ENCODE data around the gene AP4B1. TPM values are rescaled to one million over a fixed set of nuclear protein-coding genes. Genes with fewer than 3 reads are reported as not detected.
A peak's percentile ranks its signal among the peaks of the same experiment; 100 is the strongest.

AP4B1 gene
- polyA plus RNA-seq, 6 donors from 2014 or later, result 13.6 to 24.6 (median 15.8) TPM

DNA sequence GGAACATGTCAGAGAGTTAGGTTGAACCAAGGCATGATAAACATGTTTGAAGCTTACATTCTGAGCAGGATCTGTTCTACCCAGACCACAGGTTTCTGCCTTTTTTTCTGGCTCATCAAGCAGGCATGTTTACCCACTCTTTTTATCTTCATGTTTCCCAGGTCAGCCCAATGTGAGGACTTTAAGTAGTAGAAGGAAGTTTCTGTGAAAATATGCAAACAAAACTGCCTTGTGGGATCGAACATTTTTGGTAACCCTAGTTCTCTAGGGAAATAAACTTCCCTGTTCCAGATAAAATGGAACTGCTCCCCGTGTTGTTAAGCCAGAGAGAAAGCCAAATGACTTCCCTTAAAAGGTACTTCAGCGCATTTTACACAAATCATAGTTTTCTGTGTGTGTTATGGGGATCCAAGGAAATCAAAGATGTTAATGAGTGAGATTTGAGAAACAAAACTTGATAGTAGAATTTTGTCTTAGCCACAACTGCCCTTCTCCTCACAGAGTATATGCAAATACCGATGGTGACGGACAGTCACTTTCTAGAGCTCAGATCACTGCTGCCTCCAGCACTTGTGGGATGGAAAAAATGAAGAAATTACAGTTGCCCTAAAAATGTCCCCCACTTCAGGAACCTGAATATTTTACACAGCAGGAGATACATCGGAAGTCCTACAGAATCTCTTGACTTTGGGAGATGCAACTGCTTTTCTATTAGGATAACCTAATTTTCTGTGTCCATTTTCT lies 23.8 kb upstream of the AP4B1 start:
- Mint-ChIP-seq H3K36me3 (no peaks in the 10 kb centered on the region), H3K27ac (peak overlapping the region; percentile 100), H3K9me3 (no peaks in the 10 kb centered on the region), H3K4me1 (peaks cover 48 to 51% (median 48%) of the 10 kb centered on the region in 3 donors), H3K4me3 (peak overlapping the region; percentile 86 to 100 (median 99)), H3K27me3 (no peaks in the 10 kb centered on the region)
- DNase-seq (no peak), ATAC-seq (ENCODE audit: low read depth in 2 of 2) (no peak)

DNA sequence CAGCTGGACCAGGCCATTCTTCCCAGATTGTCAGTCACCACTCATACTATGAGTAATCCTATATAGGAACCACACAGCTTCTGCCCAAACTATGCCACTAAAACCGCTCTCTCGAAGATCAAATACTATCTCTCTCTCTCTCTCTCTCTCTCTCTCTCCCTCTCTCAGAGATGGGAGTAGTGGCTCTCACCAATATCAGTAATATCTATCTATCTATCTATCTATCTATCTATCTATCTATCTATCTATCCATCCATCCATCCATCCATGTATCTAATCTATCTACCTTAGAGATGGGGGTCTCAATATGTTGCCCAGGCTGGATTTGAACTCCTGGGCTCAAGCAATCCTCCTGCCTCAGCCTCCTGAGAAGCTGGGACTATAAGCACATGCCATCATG lies 19.9 kb upstream of the AP4B1 start:
- Mint-ChIP-seq H3K4me3 (no peak overlapping the region), H3K36me3 (no peaks in the 10 kb centered on the region), H3K9me3 (no peaks in the 10 kb centered on the region), H3K27ac (no peak overlapping the region), H3K4me1 (peaks cover 14 to 20% (median 20%) of the 10 kb centered on the region in 3 donors), H3K27me3 (peaks cover 0 to 4% (median 0%) of the 10 kb centered on the region in 3 donors)
- DNase-seq, result no peak
- no peak for ATAC-seq (ENCODE audit: low read depth in 2 of 2)

DNA sequence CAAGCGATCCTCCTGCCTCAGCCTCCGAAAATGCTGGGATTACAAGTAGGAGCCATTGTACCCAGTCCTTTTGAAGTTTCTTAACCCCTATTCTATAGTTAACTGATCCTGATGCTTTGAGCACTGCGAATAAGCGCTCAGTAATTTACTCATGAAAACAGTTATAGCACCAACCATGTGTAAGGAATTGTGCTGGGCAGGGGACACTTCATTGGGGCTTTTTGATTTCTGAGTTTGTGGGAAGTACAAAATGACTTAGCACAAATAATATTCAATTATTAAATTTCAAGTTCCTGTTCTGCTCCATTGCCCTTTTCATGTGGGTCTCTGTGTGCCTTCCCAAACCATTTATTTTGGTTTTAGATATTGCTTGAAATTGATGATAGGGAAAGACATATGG lies 18.4 kb upstream of the AP4B1 start:
- Mint-ChIP-seq H3K9me3 (no peaks in the 10 kb centered on the region), H3K4me1 (peaks cover 3 to 6% (median 5%) of the 10 kb centered on the region in 3 donors), H3K36me3 (no peaks in the 10 kb centered on the region), H3K27ac (peak overlapping the region in 2 of 6 donors; percentile 49 to 55), H3K4me3 (no peak overlapping the region), H3K27me3 (peaks cover 0 to 4% (median 0%) of the 10 kb centered on the region in 3 donors)
- no peak for DNase-seq
- ATAC-seq (ENCODE audit: low read depth in 2 of 2), result no peak

DNA sequence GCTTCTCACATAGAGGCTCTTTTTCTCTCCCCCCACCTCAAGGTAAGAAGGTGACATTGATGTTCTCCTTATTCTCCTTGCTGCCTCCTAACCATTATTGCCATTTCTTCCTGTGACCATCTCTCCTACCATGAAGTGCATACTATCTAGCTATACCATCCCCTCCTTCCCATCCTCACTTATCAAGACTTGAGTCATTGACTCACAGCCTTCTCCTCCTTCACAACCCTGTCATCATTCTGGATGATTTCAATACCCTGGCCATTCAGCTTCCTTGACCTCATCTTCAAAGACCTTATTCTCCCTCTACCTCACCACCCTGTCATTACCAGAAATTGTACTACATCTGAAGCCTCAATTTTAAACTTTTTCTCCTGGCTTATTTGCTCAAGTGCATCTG lies 13.6 kb upstream of the AP4B1 start:
- H3K9me3 Mint-ChIP-seq, result no peaks in the 10 kb centered on the region
- H3K4me1 Mint-ChIP-seq, result peaks cover 3 to 6% (median 5%) of the 10 kb centered on the region in 3 donors
- no peak overlapping the region for H3K4me3 Mint-ChIP-seq
- ATAC-seq (ENCODE audit: low read depth in 2 of 2), result no peak
- peaks cover 0 to 4% (median 0%) of the 10 kb centered on the region in 3 donors for H3K27me3 Mint-ChIP-seq
- peaks cover 0 to 6% of the 10 kb centered on the region in 2 donors for H3K36me3 Mint-ChIP-seq
- H3K27ac Mint-ChIP-seq, result peak overlapping the region in 2 of 6 donors; percentile 28 to 75
- DNase-seq, result no peak

DNA sequence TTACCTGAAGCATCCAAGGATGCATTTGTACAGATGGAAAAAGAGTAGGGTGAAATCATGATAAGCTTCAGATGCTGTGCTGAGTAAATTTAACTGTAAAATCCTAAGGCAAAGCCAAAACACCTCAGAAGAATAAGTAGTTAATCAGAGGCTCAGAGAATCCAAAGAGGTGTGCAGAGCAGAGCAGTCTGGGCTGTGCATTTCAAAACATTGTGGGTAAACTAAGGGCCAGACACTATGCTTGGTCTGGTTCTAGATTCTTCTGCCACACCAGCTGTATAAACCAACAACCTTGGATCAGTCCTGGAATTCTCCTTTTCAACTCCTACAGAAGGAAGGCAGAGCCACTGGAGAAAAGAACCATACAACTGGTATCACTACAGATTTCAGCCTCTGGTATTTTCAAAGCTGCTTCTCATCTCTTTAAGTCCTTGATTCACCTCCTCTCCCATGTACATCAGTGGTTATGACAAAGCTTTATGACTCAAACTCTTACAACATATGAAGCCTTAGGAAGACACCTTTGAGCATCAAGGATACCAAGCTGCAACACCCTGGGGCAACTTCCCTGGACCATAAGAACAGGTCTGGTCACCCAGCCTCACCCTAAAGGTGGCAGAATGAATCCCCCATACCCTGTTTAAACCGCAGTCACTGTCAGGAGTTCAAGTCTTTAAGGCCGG lies 12.9 kb upstream of the AP4B1 start:
- Mint-ChIP-seq H3K9me3 (no peaks in the 10 kb centered on the region), H3K4me1 (peaks cover 3 to 6% (median 5%) of the 10 kb centered on the region in 3 donors), H3K27ac (peak overlapping the region in 1 of 6 donors; percentile 38), H3K27me3 (peaks cover 0 to under 1% (median 0%) of the 10 kb centered on the region in 3 donors), H3K36me3 (peaks cover 0 to 6% of the 10 kb centered on the region in 2 donors), H3K4me3 (no peak overlapping the region)
- DNase-seq, result no peak
- ATAC-seq (ENCODE audit: low read depth in 2 of 2), result no peak

DNA sequence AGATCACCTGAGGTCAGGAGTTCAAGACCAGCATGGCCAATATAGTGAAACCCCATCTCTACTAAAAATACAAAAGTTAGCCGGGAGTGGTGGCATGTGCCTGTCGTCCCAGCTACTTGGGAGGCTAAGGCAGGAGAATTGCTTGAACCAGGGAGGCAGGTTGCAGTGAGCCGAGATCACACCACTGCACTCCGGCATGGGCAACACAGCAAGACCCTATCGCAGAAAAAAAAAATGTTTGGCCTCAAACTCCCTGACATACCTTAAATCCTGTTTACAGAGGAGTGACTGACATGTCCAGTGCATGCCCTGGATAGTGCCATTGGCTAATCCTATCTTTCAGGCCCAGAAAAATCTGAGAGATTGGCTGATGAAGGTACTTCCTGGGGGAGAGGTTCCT lies 12.4 kb upstream of the AP4B1 start:
- Mint-ChIP-seq H3K4me3 (no peak overlapping the region), H3K36me3 (peaks cover 0 to 6% of the 10 kb centered on the region in 2 donors), H3K4me1 (peaks cover 3 to 6% (median 5%) of the 10 kb centered on the region in 3 donors), H3K9me3 (no peaks in the 10 kb centered on the region), H3K27ac (no peak overlapping the region), H3K27me3 (no peaks in the 10 kb centered on the region)
- ATAC-seq (ENCODE audit: low read depth in 2 of 2) (no peak), DNase-seq (no peak)

DNA sequence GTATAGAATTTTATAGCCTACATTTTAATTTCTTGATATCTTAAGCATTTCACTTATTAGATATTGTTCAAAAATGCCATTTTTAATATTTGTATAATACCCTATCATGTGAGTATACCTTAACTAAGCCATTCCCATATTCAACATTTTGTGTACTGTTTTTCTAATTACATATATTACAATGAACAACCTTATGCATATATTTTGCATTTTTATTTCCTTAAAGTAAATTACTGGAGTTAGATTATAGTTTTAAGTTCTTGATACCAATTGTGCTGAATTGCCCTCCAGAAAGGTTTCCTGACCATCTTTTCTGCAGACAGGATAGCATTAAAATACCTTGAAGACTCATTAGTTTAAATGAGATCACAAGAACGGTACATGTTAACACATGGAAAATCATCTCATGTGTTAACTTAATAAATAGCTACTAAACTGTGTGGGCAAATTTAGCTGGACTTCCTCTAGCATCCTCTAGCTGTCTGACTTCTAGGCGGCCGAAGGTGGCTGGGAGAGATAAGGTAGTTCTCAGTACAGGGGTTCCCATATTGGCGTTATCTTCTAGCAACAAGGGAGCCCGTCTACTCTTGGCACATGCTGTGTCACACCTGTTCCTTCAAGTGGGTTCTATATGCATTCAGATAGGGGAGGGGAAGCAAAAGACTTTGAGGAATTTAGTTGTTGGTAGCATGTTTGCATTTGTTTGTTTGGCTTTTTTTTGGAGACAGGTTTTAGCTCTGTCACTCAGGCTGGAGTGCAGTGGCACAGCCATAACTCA lies 9.5 kb upstream of the AP4B1 start:
- Mint-ChIP-seq H3K27ac (peak overlapping the region in 2 of 6 donors; percentile 4 to 42), H3K36me3 (peaks cover 0 to 19% of the 10 kb centered on the region in 2 donors), H3K9me3 (no peaks in the 10 kb centered on the region), H3K4me1 (peaks cover 3 to 6% (median 5%) of the 10 kb centered on the region in 3 donors), H3K4me3 (no peak overlapping the region), H3K27me3 (no peaks in the 10 kb centered on the region)
- ATAC-seq (ENCODE audit: low read depth in 2 of 2) (no peak), DNase-seq (no peak)

DNA sequence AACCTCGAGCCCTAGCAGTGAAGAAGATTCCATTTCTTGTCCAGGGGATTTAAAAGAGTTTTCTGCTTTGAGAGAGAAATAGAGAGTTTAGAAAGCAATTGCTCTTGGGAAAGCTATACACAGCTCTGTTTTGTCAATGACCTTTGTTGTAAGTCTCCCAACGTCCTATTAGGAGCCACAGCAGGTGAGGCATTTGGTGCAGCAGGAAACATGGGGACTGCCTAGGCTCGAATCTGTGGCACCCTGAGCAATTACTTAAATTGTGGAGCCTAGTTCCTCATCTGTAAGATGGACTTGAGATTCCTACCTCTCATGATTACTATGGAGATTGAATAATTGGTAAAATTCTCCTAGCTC lies 8.7 kb upstream of the AP4B1 start:
- Mint-ChIP-seq H3K27me3 (no peaks in the 10 kb centered on the region), H3K4me3 (no peak overlapping the region), H3K27ac (no peak overlapping the region), H3K36me3 (peaks cover 6 to 19% of the 10 kb centered on the region in 2 donors), H3K9me3 (no peaks in the 10 kb centered on the region), H3K4me1 (peaks cover 3 to 10% (median 5%) of the 10 kb centered on the region in 3 donors)
- no peak for DNase-seq
- ATAC-seq (ENCODE audit: low read depth in 2 of 2), result no peak

DNA sequence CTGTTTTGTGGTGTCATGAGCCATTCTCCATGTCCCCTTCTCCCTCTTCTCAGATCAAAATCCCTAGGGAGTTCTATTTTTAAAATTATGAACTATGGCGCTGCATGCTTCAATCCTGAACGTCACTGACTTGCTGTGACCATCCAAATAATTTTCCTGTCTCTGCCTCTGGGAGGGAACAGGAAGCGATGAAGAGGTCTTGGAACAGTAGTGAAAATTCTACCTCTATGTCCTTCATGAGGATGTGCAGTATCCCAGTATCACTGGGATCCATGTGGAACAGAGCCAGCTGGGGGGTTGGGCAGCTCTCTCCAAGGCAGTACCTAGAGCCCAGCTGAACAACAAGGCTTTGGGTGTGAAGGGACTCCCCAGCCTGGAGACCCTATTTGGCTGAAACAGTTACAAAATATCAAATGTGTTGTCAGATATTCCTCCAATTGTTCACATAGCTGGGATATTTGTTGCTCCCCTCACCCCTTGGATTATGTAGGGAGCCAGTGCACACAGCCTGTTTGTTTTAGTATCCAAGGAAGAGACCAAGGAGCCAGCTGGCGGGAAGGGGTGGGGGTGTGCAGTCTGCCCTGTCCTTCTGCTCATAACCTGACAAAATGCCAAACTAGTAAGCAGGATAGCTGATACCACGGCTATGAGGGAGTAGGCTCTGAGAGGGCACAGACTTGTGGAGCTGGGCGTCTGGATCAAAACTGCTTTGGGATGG lies 8.2 kb upstream of the AP4B1 start:
- DNase-seq (no peak), ATAC-seq (ENCODE audit: low read depth in 2 of 2) (no peak)
- Mint-ChIP-seq H3K27ac (no peak overlapping the region), H3K4me3 (no peak overlapping the region), H3K9me3 (no peaks in the 10 kb centered on the region), H3K36me3 (peaks cover 6 to 19% of the 10 kb centered on the region in 2 donors), H3K4me1 (peaks cover 5 to 10% (median 5%) of the 10 kb centered on the region in 3 donors), H3K27me3 (no peaks in the 10 kb centered on the region)

DNA sequence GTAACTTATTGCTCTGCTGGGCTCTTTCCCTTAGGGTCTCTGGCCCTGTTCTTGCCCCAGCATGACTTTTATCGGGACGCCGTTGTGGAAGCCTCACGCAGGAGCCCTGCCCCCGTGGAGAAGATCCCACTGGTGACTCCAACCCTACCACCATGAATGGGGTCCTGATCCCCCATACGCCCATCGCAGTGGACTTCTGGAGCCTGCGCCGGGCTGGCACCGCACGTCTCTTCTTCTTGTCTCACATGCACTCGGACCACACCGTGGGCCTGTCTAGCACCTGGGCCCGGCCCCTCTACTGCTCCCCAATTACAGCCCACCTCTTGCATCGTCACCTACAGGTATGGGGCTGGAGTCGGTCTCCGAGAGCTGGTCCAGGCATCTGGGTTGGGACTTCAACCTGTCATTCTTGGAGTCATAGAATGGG lies 849 bp upstream of the AP4B1 start:
- peaks cover 26 to 56% (median 48%) of the 10 kb centered on the region in 3 donors for H3K4me1 Mint-ChIP-seq
- H3K36me3 Mint-ChIP-seq, result peaks cover 8 to 9% of the 10 kb centered on the region in 2 donors
- peak overlapping the region; percentile 95 to 100 (median 100) for H3K27ac Mint-ChIP-seq
- H3K27me3 Mint-ChIP-seq, result no peaks in the 10 kb centered on the region
- H3K4me3 Mint-ChIP-seq, result peak overlapping the region; percentile 89 to 99 (median 98)
- DNase-seq (no peak), ATAC-seq (ENCODE audit: low read depth in 2 of 2) (no peak)
- no peaks in the 10 kb centered on the region for H3K9me3 Mint-ChIP-seq

DNA sequence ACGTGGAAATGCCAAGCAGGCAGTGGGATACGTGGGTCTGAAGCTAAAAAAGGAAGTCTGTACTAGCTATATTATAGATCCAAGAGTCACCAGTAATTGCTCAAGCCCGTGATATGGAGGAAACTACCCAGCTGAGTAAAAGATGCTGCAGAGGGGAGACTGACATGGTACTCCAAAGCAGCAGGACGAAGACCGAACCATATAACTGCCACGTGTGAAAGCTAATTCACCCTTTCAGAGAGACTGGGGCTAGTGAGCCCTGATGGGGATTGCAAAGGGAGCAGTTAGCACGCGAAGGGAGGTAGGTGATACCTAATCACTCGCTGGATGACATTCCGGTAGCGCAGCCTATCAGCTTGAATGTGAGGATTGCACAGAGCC lies 316 bp downstream of the AP4B1 start:
- peak overlapping the region; percentile 89 to 99 (median 98) for H3K4me3 Mint-ChIP-seq
- peaks cover 31 to 61% (median 48%) of the 10 kb centered on the region in 3 donors for H3K4me1 Mint-ChIP-seq
- no peaks in the 10 kb centered on the region for H3K27me3 Mint-ChIP-seq
- H3K9me3 Mint-ChIP-seq, result no peaks in the 10 kb centered on the region
- ATAC-seq (ENCODE audit: low read depth in 2 of 2), result peak; percentile 6 to 11
- H3K27ac Mint-ChIP-seq, result peak overlapping the region; percentile 95 to 100 (median 100)
- DNase-seq, result no peak
- peaks cover 16 to 20% of the 10 kb centered on the region in 2 donors for H3K36me3 Mint-ChIP-seq

DNA sequence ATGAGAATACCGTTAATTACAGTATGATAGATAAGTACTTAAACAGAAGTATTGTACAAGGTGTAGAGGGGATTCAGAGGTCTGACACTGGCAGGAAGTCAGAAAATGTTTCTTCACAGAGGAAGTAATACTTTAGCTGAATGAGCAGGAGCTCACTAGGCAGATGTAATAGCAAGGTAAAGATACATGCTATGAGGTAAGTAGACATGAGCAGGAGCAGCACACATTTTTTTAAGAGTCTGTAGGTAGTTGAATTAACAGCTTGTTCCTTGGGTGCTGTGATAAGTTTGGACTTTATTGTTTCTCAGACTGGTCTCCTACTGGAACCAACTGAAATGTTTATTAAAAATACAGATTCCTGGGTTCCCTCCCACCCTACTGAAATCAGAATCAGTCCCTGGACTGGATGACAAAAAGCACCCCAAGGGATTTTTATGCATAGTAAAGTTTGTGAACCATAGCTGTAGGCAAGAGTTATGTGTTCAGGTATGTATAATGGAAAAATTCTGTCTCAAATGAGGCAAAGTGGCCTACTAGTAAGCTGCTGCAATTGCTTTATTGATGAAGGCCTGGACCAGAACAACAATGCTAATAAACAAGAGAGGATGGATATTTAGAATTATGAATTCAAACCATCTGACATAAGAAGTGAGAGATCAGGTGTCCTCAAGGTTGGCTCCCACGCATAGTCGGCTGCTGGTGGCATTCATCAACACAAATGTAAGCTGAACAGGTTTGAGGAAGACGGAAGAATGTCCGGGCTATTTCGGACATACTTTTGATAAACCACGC lies 902 bp downstream of the AP4B1 start:
- Mint-ChIP-seq H3K36me3 (peaks cover 19 to 20% of the 10 kb centered on the region in 2 donors), H3K27ac (peak overlapping the region; percentile 95 to 100 (median 100)), H3K4me3 (peak overlapping the region; percentile 89 to 99 (median 98)), H3K4me1 (peaks cover 31 to 62% (median 46%) of the 10 kb centered on the region in 3 donors), H3K9me3 (no peaks in the 10 kb centered on the region), H3K27me3 (no peaks in the 10 kb centered on the region)
- ATAC-seq (ENCODE audit: low read depth in 2 of 2), result peak; percentile 58 to 60
- DNase-seq, result peak; percentile 73
